GM23248 (cell line): ENCODE data around the gene P3H3. TPM values are rescaled to one million over a fixed set of nuclear protein-coding genes. Genes with fewer than 3 reads are reported as not detected.

Experiments
- DNase-seq: peaks from one replicate; pipeline ENCODE4 v3.0.0-alpha.2; 2015
- H2AFZ ChIP-seq: fragments of 200-600 bp; sonication (generic); 2 replicates; pipeline ENCODE4 v1.6.1; 2016; ENCODE audit warnings: antibody characterized with exemption
- H3F3A ChIP-seq: fragments of 200-600 bp; sonication (generic); 2 replicates; pipeline ENCODE4 v1.6.1; 2016; ENCODE audit warnings: mild to moderate bottlenecking, antibody characterized with exemption, mixed run types; ENCODE audit not compliant: insufficient read depth
- H3K27ac ChIP-seq: fragments of 200-600 bp; sonication (generic); 2 replicates; pipeline ENCODE4 v1.5.1; 2016; ENCODE audit warnings: mild to moderate bottlenecking
- H3K27me3 ChIP-seq: fragments of 200-600 bp; sonication (generic); replicated peaks from 2 replicates; pipeline ENCODE4 v1.6.1; 2016; ENCODE audit warnings: mild to moderate bottlenecking; ENCODE audit not compliant: insufficient read depth
- H3K36me3 ChIP-seq: fragments of 200-600 bp; sonication (generic); 2 replicates; pipeline ENCODE4 v1.6.1; 2016; ENCODE audit warnings: low read depth, mild to moderate bottlenecking
- H3K4me1 ChIP-seq: fragments of 200-600 bp; sonication (generic); 2 replicates; pipeline ENCODE4 v1.6.1; 2016; ENCODE audit warnings: mild to moderate bottlenecking; ENCODE audit not compliant: insufficient read depth
- H3K4me2 ChIP-seq: fragments of 200-600 bp; sonication (generic); one replicate; pipeline ENCODE4 v1.6.1; 2016; ENCODE audit warnings: mild to moderate bottlenecking; ENCODE audit not compliant: unreplicated experiment
- H3K4me3 ChIP-seq: fragments of 200-600 bp; sonication (generic); 2 replicates; pipeline ENCODE4 v1.5.1; 2016; ENCODE audit warnings: mild to moderate bottlenecking
- H3K79me2 ChIP-seq: fragments of 200-600 bp; sonication (generic); 2 replicates; pipeline ENCODE4 v1.6.1; 2016; ENCODE audit warnings: mild to moderate bottlenecking; ENCODE audit not compliant: insufficient read depth
- H3K9ac ChIP-seq: fragments of 200-600 bp; sonication (generic); 2 replicates; pipeline ENCODE4 v1.6.1; 2016; ENCODE audit warnings: mild to moderate bottlenecking
- H3K9me2 ChIP-seq: fragments of 200-600 bp; sonication (generic); 2 replicates; pipeline ENCODE4 v1.6.1; 2016; ENCODE audit warnings: mixed run types, mild to moderate bottlenecking, moderate library complexity; ENCODE audit not compliant: insufficient read depth
- H3K9me3 ChIP-seq: fragments of 200-600 bp; sonication (generic); one replicate; pipeline ENCODE4 v1.6.1; 2017; ENCODE audit warnings: low read depth
- H4K20me1 ChIP-seq: fragments of 200-600 bp; sonication (generic); 2 replicates; pipeline ENCODE4 v1.6.0; 2016; ENCODE audit not compliant: insufficient read depth
- EZH2 ChIP-seq: fragments of 200-600 bp; sonication (generic); IDR thresholded peaks from 2 replicates; pipeline ENCODE4 v1.6.1; 2018; ENCODE audit warnings: antibody characterized with exemption, mild to moderate bottlenecking; ENCODE audit not compliant: insufficient read depth, poor library complexity, severe bottlenecking
- EZH2phosphoT487 ChIP-seq: fragments of 200-600 bp; sonication (generic); IDR thresholded peaks from 2 replicates; pipeline ENCODE4 v1.6.1; 2018; ENCODE audit warnings: antibody characterized with exemption, moderate library complexity, mild to moderate bottlenecking, low read depth; ENCODE audit not compliant: insufficient read depth
- WGBS, 2 experiments: methylation state at CpG; one replicate each; pipeline ENCODE4 v1.1.6; 2015 to 2017; ENCODE audit warnings: low lambda C conversion rate in 2 of 2, low coverage in 1 of 2; ENCODE audit errors: missing lambda C conversion rate in 2 of 2; 5-methylcytosine and 5-hydroxymethylcytosine counted together
- in situ Hi-C: fragments of 300-500 bp; cut with MboI; formaldehyde crosslinking; loops from 2 replicates; pipeline ENCODE4 v1.15.0; 2020
- polyA plus RNA-seq: library from polyadenylated mRNA; unstranded; fragments of >200 nt; fragmentation: Nextera tagmentation; extraction: Ambion mirVana; gene quantifications from 2 replicates; pipeline ENCODE4 v1.2.1, GENCODE V29; 2016
- total RNA-seq: library from RNA; depleted of rRNA; stranded (reverse); fragments of >200 nt; shearing (Covaris generic); gene quantifications from 2 replicates; pipeline ENCODE4 v1.2.3, GENCODE V29; 2014

P3H3 gene
- total and polyA plus RNA-seq, 2 experiments from 2014 or later, result 37.6 to 43.0 TPM

DNA sequence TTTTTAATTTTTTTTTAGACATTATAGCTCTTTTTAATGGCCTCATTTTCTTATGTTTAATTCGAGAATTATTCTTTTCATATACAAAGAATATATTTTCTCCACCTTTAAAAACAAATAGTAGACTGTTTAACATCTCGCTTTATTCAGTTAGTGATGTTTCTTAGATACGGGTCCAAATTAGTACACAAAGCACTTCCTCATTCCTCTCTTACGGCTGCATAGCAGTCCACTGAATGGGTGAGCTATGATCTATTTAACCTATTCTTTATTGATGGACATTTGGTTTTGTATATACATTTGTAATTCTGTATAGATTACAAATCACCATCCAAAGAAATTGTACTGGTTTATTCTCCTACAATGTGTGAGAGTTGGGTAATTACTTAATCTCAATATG lies 14.8 kb upstream of the P3H3 start:
- no peaks in the 10 kb centered on the region for H3K9me3 ChIP-seq
- no peaks in the 10 kb centered on the region for H3K9me2 ChIP-seq
- H3K27ac ChIP-seq, result no peak overlapping the region
- in situ Hi-C loops, result no loop called here
- no peaks in the 10 kb centered on the region for H3K36me3 ChIP-seq
- DNase-seq, result no peak
- H3K27me3 ChIP-seq, result peaks cover 15% of the 10 kb centered on the region; the same call in 1 of the 2 replicates
- H3K4me2 ChIP-seq, result no peak overlapping the region
- H3K9ac ChIP-seq, result no peak overlapping the region
- no peaks in the 10 kb centered on the region for H3K4me1 ChIP-seq
- H2AFZ ChIP-seq, result no peak overlapping the region
- H3K4me3 ChIP-seq, result no peak overlapping the region
- H3K79me2 ChIP-seq, result no peaks in the 10 kb centered on the region
- H3F3A ChIP-seq, result no peaks in the 10 kb centered on the region
- 69 to 72% methylated on average over 4 of the region's 4 CpGs for WGBS, 2 experiments
- TF ChIP-seq EZH2phosphoT487, result no peak
- no peak for TF ChIP-seq EZH2
- no peaks in the 10 kb centered on the region for H4K20me1 ChIP-seq

- H3K4me2 ChIP-seq, result no peak overlapping the region
- H3K4me3 ChIP-seq, result no peak overlapping the region
- DNase-seq, result no peak
- no peaks in the 10 kb centered on the region for H3K9me2 ChIP-seq
- H3K27me3 ChIP-seq, result peaks cover 15% of the 10 kb centered on the region; the same call in 1 of the 2 replicates
- no peaks in the 10 kb centered on the region for H3F3A ChIP-seq
- no peak overlapping the region for H2AFZ ChIP-seq
- H3K36me3 ChIP-seq, result no peaks in the 10 kb centered on the region
- in situ Hi-C loops, result no loop called here
- no peaks in the 10 kb centered on the region for H3K79me2 ChIP-seq
- H3K4me1 ChIP-seq, result no peaks in the 10 kb centered on the region
- no peaks in the 10 kb centered on the region for H4K20me1 ChIP-seq
- no peak overlapping the region for H3K27ac ChIP-seq
- TF ChIP-seq EZH2, result no peak
- no peak for TF ChIP-seq EZH2phosphoT487
- WGBS, 2 experiments, result 35 to 39% methylated on average over 3 of the region's 3 CpGs
- H3K9ac ChIP-seq, result no peak overlapping the region
- no peaks in the 10 kb centered on the region for H3K9me3 ChIP-seq
Observed at GRCh38 chr12:6816598-6816997, 11.6 kb upstream of the P3H3 start.

GRCh38 chr12:6817098-6817497 lies 11.1 kb upstream of the P3H3 start:
- no peak for TF ChIP-seq EZH2
- TF ChIP-seq EZH2phosphoT487, result no peak
- Histone ChIP-seq H3K27me3 (peaks cover 15% of the 10 kb centered on the region; the same call in 1 of the 2 replicates), H3K27ac (no peak overlapping the region), H3F3A (no peaks in the 10 kb centered on the region), H3K4me1 (no peaks in the 10 kb centered on the region; the same call in 1 of the 2 replicates), H3K4me2 (no peak overlapping the region), H2AFZ (no peak overlapping the region), H3K36me3 (no peaks in the 10 kb centered on the region), H3K79me2 (no peaks in the 10 kb centered on the region), H3K9me2 (no peaks in the 10 kb centered on the region), H3K4me3 (no peak overlapping the region), H4K20me1 (no peaks in the 10 kb centered on the region), H3K9ac (no peak overlapping the region), H3K9me3 (no peaks in the 10 kb centered on the region)
- in situ Hi-C loops, result no loop called here
- 63% methylated on average over 8 of the region's 8 CpGs for WGBS, 2 experiments
- DNase-seq, result no peak

DNA sequence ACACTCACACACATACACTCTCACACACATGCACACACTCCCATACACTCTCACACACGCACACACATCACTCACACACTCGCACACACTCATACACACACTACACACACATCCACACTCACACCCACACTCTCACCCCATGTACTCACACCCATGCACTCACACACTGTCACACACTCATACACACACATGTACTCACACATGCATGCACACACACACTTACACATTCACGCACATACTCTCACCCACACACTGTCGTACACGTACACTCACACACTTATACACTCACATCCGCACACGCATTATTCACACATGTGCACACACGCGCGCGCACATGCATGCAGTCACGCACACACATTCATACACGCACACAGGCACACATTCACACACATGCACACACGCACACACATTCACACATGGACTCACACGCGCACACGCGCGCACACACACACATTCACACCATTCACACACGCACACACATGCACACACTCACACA lies 10.5 kb upstream of the P3H3 start:
- no peak overlapping the region for H2AFZ ChIP-seq
- H4K20me1 ChIP-seq, result no peaks in the 10 kb centered on the region
- 86% methylated on average over 20 of the region's 20 CpGs for WGBS, 2 experiments
- no peaks in the 10 kb centered on the region for H3K9me2 ChIP-seq
- no peak for DNase-seq
- no peaks in the 10 kb centered on the region for H3F3A ChIP-seq
- no peaks in the 10 kb centered on the region for H3K36me3 ChIP-seq
- peaks cover 15% of the 10 kb centered on the region for H3K27me3 ChIP-seq
- no peak overlapping the region for H3K9ac ChIP-seq
- no peak overlapping the region for H3K4me3 ChIP-seq
- H3K9me3 ChIP-seq, result no peaks in the 10 kb centered on the region
- no peak overlapping the region for H3K4me2 ChIP-seq
- no peaks in the 10 kb centered on the region for H3K79me2 ChIP-seq
- H3K27ac ChIP-seq, result no peak overlapping the region
- in situ Hi-C loops, result no loop called here
- no peaks in the 10 kb centered on the region; the same call in 1 of the 2 replicates for H3K4me1 ChIP-seq
- TF ChIP-seq EZH2 (no peak), EZH2phosphoT487 (no peak)

DNA sequence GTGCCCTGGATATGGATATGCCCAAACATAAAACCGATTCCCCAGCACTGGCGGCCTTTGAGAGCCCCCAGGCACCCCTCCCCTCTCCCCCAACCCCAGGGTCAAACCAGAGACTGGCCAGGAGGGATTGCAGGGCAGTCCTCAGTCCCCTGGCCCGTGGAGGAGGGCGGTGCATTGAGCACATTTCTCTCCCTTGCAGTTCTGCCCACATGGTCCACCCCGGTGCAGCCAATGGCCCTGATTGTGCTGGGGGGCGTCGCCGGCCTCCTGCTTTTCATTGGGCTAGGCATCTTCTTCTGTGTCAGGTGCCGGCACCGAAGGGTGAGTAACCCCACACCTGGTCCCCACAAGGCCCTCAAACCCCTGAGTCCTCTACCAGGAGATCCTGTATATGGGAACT lies 10.0 kb upstream of the P3H3 start:
- no peaks in the 10 kb centered on the region for H3K79me2 ChIP-seq
- H3K27ac ChIP-seq, result no peak overlapping the region
- no peak for DNase-seq
- no peak overlapping the region for H3K4me3 ChIP-seq
- H3F3A ChIP-seq, result no peaks in the 10 kb centered on the region
- H2AFZ ChIP-seq, result no peak overlapping the region
- H3K9ac ChIP-seq, result no peak overlapping the region
- 43 to 44% methylated on average over 10 of the region's 10 CpGs for WGBS, 2 experiments
- no peaks in the 10 kb centered on the region for H3K36me3 ChIP-seq
- H3K9me2 ChIP-seq, result no peaks in the 10 kb centered on the region
- no peaks in the 10 kb centered on the region; the same call in 1 of the 2 replicates for H3K4me1 ChIP-seq
- peaks cover 18% of the 10 kb centered on the region for H3K27me3 ChIP-seq
- TF ChIP-seq EZH2, result no peak
- no peak for TF ChIP-seq EZH2phosphoT487
- no peaks in the 10 kb centered on the region for H4K20me1 ChIP-seq
- in situ Hi-C loops, result no loop called here
- no peak overlapping the region for H3K4me2 ChIP-seq
- no peaks in the 10 kb centered on the region for H3K9me3 ChIP-seq
